ENCODE measurements around the gene BTBD3.
A peak's percentile ranks its signal among the peaks of the same experiment; 100 is the strongest.

The BTBD3 gene

GRCh38 chr20:11912659-11913415 is 4.9 kb upstream of the BTBD3 start:
- H3K27ac ChIP-seq (ENCODE audit: low read depth, low read length) = no peak overlapping the region
- peaks cover under 1 to 12% (median 4%) of the 10 kb centered on the region in 5 donors for H3K4me1 ChIP-seq (ENCODE audit: control insufficient read depth in 5 of 5, insufficient read depth in 5 of 5, low read length in 5 of 5)
- H3K36me3 ChIP-seq (ENCODE audit: control insufficient read depth in 5 of 5, insufficient read depth in 5 of 5, low read length in 5 of 5) = no peaks in the 10 kb centered on the region
- no peaks in the 10 kb centered on the region for H3K9me3 ChIP-seq (ENCODE audit: control insufficient read depth in 5 of 5, low read length in 5 of 5)
- no peaks in the 10 kb centered on the region for H3K27me3 ChIP-seq (ENCODE audit: control insufficient read depth in 5 of 5, insufficient read depth in 4 of 5, low read length in 5 of 5)
- no peak overlapping the region for H3K4me3 ChIP-seq (ENCODE audit: low read depth in 1 of 5, low read length in 5 of 5)
- H3K9ac ChIP-seq (ENCODE audit: low read length in 5 of 5) = no peak overlapping the region

- Histone ChIP-seq H3K36me3 (ENCODE audit: control insufficient read depth in 5 of 5, insufficient read depth in 5 of 5, low read length in 5 of 5) (peaks cover 1 to 12% (median 10%) of the 10 kb centered on the region in 5 donors), H3K9me3 (ENCODE audit: control insufficient read depth in 5 of 5, low read length in 5 of 5) (no peaks in the 10 kb centered on the region), H3K4me1 (ENCODE audit: control insufficient read depth in 5 of 5, insufficient read depth in 5 of 5, low read length in 5 of 5) (peaks cover 9 to 32% (median 18%) of the 10 kb centered on the region in 5 donors), H3K4me3 (ENCODE audit: low read depth in 1 of 5, low read length in 5 of 5) (peak overlapping the region in 4 of 5 donors; percentile 49 to 62 (median 56)), H3K27me3 (ENCODE audit: control insufficient read depth in 5 of 5, insufficient read depth in 4 of 5, low read length in 5 of 5) (no peaks in the 10 kb centered on the region), H3K27ac (ENCODE audit: low read depth, low read length) (peak overlapping the region; percentile 10), H3K9ac (ENCODE audit: low read length in 5 of 5) (peak overlapping the region in 2 of 5 donors; percentile 46 to 48)
Observed at GRCh38 chr20:11918391-11918845, 725 bp downstream of the BTBD3 start.

GRCh38 chr20:11918981-11919380 is 1.3 kb downstream of the BTBD3 start:
- Histone ChIP-seq H3K4me1 (ENCODE audit: control insufficient read depth in 5 of 5, insufficient read depth in 5 of 5, low read length in 5 of 5) (peaks cover 9 to 32% (median 18%) of the 10 kb centered on the region in 5 donors), H3K27me3 (ENCODE audit: control insufficient read depth in 5 of 5, insufficient read depth in 4 of 5, low read length in 5 of 5) (no peaks in the 10 kb centered on the region), H3K27ac (ENCODE audit: low read depth, low read length) (peak overlapping the region; percentile 10), H3K4me3 (ENCODE audit: low read depth in 1 of 5, low read length in 5 of 5) (peak overlapping the region in 3 of 5 donors; percentile 28 to 62 (median 37)), H3K9me3 (ENCODE audit: control insufficient read depth in 5 of 5, low read length in 5 of 5) (no peaks in the 10 kb centered on the region), H3K36me3 (ENCODE audit: control insufficient read depth in 5 of 5, insufficient read depth in 5 of 5, low read length in 5 of 5) (peaks cover 6 to 18% (median 14%) of the 10 kb centered on the region in 5 donors), H3K9ac (ENCODE audit: low read length in 5 of 5) (no peak overlapping the region)

DNA sequence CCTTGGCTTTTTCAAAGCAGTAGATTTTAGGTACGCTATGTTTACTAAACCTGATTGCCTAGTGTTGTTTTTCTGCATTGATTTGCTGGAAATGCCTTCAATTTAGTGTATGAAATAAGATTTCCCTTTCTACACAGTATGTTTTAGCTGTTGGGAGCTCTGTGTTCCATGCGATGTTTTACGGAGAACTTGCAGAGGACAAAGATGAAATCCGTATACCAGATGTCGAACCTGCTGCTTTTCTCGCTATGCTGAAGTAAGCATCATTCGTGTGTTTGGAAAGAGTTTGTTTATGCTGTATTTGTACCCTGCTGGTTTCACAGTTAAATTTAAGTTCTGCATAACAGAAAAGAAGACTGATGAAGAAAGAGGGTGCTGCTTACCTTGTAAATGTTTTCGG is 1.9 kb downstream of the BTBD3 start:
- no peak overlapping the region for H3K9ac ChIP-seq (ENCODE audit: low read length in 5 of 5)
- H3K4me1 ChIP-seq (ENCODE audit: control insufficient read depth in 5 of 5, insufficient read depth in 5 of 5, low read length in 5 of 5) = peaks cover 9 to 32% (median 18%) of the 10 kb centered on the region in 5 donors
- no peak overlapping the region for H3K27ac ChIP-seq (ENCODE audit: low read depth, low read length)
- H3K9me3 ChIP-seq (ENCODE audit: control insufficient read depth in 5 of 5, low read length in 5 of 5) = no peaks in the 10 kb centered on the region
- H3K4me3 ChIP-seq (ENCODE audit: low read depth in 1 of 5, low read length in 5 of 5) = peak overlapping the region in 2 of 5 donors; percentile 37 to 62
- H3K27me3 ChIP-seq (ENCODE audit: control insufficient read depth in 5 of 5, insufficient read depth in 4 of 5, low read length in 5 of 5) = no peaks in the 10 kb centered on the region
- H3K36me3 ChIP-seq (ENCODE audit: control insufficient read depth in 5 of 5, insufficient read depth in 5 of 5, low read length in 5 of 5) = peaks cover 6 to 18% (median 14%) of the 10 kb centered on the region in 5 donors

GRCh38 chr20:11920083-11920482 is 2.4 kb downstream of the BTBD3 start:
- no peaks in the 10 kb centered on the region for H3K27me3 ChIP-seq (ENCODE audit: control insufficient read depth in 5 of 5, insufficient read depth in 4 of 5, low read length in 5 of 5)
- H3K27ac ChIP-seq (ENCODE audit: low read depth, low read length) = no peak overlapping the region
- H3K9me3 ChIP-seq (ENCODE audit: control insufficient read depth in 5 of 5, low read length in 5 of 5) = no peaks in the 10 kb centered on the region
- H3K9ac ChIP-seq (ENCODE audit: low read length in 5 of 5) = no peak overlapping the region
- H3K4me3 ChIP-seq (ENCODE audit: low read depth in 1 of 5, low read length in 5 of 5) = no peak overlapping the region
- H3K36me3 ChIP-seq (ENCODE audit: control insufficient read depth in 5 of 5, insufficient read depth in 5 of 5, low read length in 5 of 5) = peaks cover 6 to 19% (median 14%) of the 10 kb centered on the region in 5 donors
- peaks cover 9 to 32% (median 18%) of the 10 kb centered on the region in 5 donors for H3K4me1 ChIP-seq (ENCODE audit: control insufficient read depth in 5 of 5, insufficient read depth in 5 of 5, low read length in 5 of 5)

- peaks cover 9 to 27% (median 18%) of the 10 kb centered on the region in 5 donors for H3K4me1 ChIP-seq (ENCODE audit: control insufficient read depth in 5 of 5, insufficient read depth in 5 of 5, low read length in 5 of 5)
- no peak overlapping the region for H3K9ac ChIP-seq (ENCODE audit: low read length in 5 of 5)
- H3K36me3 ChIP-seq (ENCODE audit: control insufficient read depth in 5 of 5, insufficient read depth in 5 of 5, low read length in 5 of 5) = peaks cover 6 to 20% (median 16%) of the 10 kb centered on the region in 5 donors
- no peak overlapping the region for H3K27ac ChIP-seq (ENCODE audit: low read depth, low read length)
- no peaks in the 10 kb centered on the region for H3K9me3 ChIP-seq (ENCODE audit: control insufficient read depth in 5 of 5, low read length in 5 of 5)
- H3K27me3 ChIP-seq (ENCODE audit: control insufficient read depth in 5 of 5, insufficient read depth in 4 of 5, low read length in 5 of 5) = no peaks in the 10 kb centered on the region
- H3K4me3 ChIP-seq (ENCODE audit: low read depth in 1 of 5, low read length in 5 of 5) = no peak overlapping the region
Observed at GRCh38 chr20:11921321-11921720, 3.6 kb downstream of the BTBD3 start.

- Histone ChIP-seq H3K27ac (ENCODE audit: low read depth, low read length) (no peak overlapping the region), H3K9me3 (ENCODE audit: control insufficient read depth in 5 of 5, low read length in 5 of 5) (no peaks in the 10 kb centered on the region), H3K9ac (ENCODE audit: low read length in 5 of 5) (no peak overlapping the region), H3K4me1 (ENCODE audit: control insufficient read depth in 5 of 5, insufficient read depth in 5 of 5, low read length in 5 of 5) (peaks cover 9 to 22% (median 16%) of the 10 kb centered on the region in 5 donors), H3K4me3 (ENCODE audit: low read depth in 1 of 5, low read length in 5 of 5) (no peak overlapping the region), H3K27me3 (ENCODE audit: control insufficient read depth in 5 of 5, insufficient read depth in 4 of 5, low read length in 5 of 5) (no peaks in the 10 kb centered on the region), H3K36me3 (ENCODE audit: control insufficient read depth in 5 of 5, insufficient read depth in 5 of 5, low read length in 5 of 5) (peaks cover 6 to 26% (median 20%) of the 10 kb centered on the region in 5 donors)
Observed at GRCh38 chr20:11922561-11922960, 4.9 kb downstream of the BTBD3 start.

DNA sequence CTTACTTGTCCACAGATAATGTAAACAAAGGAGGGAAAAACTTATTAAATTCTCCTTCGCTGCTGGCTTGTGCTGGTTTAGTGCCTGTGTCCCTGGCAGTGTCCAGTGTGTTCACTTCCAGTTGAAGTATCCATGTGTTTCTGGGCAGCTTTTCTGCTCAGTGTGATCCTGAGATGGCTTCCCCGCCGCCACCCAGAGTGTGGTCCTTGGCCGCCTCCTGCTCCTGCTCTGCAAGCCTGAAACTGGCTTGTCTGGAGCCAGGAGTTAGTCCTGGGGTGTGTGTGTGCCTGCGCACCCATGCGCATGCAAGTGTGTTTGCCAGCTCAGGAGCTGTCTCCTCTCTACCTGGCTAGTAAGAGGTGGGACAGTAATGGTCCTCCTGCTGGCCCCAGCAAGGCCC is 7.2 kb downstream of the BTBD3 start:
- Histone ChIP-seq H3K4me3 (ENCODE audit: low read depth in 1 of 5, low read length in 5 of 5) (no peak overlapping the region), H3K36me3 (ENCODE audit: control insufficient read depth in 5 of 5, insufficient read depth in 5 of 5, low read length in 5 of 5) (peaks cover 6 to 32% (median 21%) of the 10 kb centered on the region in 5 donors), H3K4me1 (ENCODE audit: control insufficient read depth in 5 of 5, insufficient read depth in 5 of 5, low read length in 5 of 5) (no peaks in the 10 kb centered on the region), H3K9me3 (ENCODE audit: control insufficient read depth in 5 of 5, low read length in 5 of 5) (no peaks in the 10 kb centered on the region), H3K27me3 (ENCODE audit: control insufficient read depth in 5 of 5, insufficient read depth in 4 of 5, low read length in 5 of 5) (no peaks in the 10 kb centered on the region), H3K27ac (ENCODE audit: low read depth, low read length) (no peak overlapping the region), H3K9ac (ENCODE audit: low read length in 5 of 5) (no peak overlapping the region)

DNA sequence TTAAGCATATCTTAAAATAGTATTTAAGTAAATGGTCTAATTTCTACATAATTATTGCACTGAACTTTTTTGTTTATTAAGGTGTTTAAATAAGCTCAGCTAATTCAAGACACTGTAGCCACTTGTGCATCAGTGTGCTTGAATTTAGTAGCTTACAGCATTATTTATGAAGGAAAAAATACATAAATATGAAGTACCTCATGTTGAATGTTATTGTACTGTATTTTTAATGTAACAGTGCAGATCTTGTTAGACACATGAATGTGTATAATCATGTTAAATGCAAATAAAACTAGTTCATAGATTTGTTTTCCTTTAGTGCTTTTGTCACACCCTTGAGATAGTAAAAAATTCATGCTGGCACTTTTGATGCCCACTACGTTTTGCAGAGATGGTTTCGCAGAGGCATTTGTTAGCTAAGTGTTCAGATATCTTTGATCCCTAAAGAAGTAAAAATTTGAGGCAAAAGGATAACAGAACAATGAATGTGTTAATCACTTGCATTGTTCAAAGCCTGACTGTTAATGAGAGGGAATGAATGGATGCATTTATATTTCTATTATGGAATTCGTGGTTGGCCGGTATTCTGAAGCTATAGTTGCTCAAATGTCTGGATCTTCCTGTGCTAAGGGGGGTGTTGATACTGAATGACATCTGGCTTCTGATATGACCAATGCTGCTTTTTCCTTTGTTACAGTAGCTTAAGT is 8.8 kb downstream of the BTBD3 start:
- peaks cover 6 to 32% (median 21%) of the 10 kb centered on the region in 5 donors for H3K36me3 ChIP-seq (ENCODE audit: control insufficient read depth in 5 of 5, insufficient read depth in 5 of 5, low read length in 5 of 5)
- H3K9me3 ChIP-seq (ENCODE audit: control insufficient read depth in 5 of 5, low read length in 5 of 5) = no peaks in the 10 kb centered on the region
- H3K4me1 ChIP-seq (ENCODE audit: control insufficient read depth in 5 of 5, insufficient read depth in 5 of 5, low read length in 5 of 5) = no peaks in the 10 kb centered on the region
- no peaks in the 10 kb centered on the region for H3K27me3 ChIP-seq (ENCODE audit: control insufficient read depth in 5 of 5, insufficient read depth in 4 of 5, low read length in 5 of 5)
- no peak overlapping the region for H3K9ac ChIP-seq (ENCODE audit: low read length in 5 of 5)
- H3K4me3 ChIP-seq (ENCODE audit: low read depth in 1 of 5, low read length in 5 of 5) = no peak overlapping the region
- H3K27ac ChIP-seq (ENCODE audit: low read depth, low read length) = no peak overlapping the region

GRCh38 chr20:11929947-11930346 is 12.3 kb downstream of the BTBD3 start:
- no peak overlapping the region for H3K27ac ChIP-seq (ENCODE audit: low read depth, low read length)
- no peaks in the 10 kb centered on the region for H3K9me3 ChIP-seq (ENCODE audit: control insufficient read depth in 5 of 5, low read length in 5 of 5)
- H3K9ac ChIP-seq (ENCODE audit: low read length in 5 of 5) = no peak overlapping the region
- H3K4me3 ChIP-seq (ENCODE audit: low read depth in 1 of 5, low read length in 5 of 5) = no peak overlapping the region
- no peaks in the 10 kb centered on the region for H3K27me3 ChIP-seq (ENCODE audit: control insufficient read depth in 5 of 5, insufficient read depth in 4 of 5, low read length in 5 of 5)
- H3K4me1 ChIP-seq (ENCODE audit: control insufficient read depth in 5 of 5, insufficient read depth in 5 of 5, low read length in 5 of 5) = no peaks in the 10 kb centered on the region
- H3K36me3 ChIP-seq (ENCODE audit: control insufficient read depth in 5 of 5, insufficient read depth in 5 of 5, low read length in 5 of 5) = peaks cover 0 to 14% (median 6%) of the 10 kb centered on the region in 5 donors

Data from subcutaneous abdominal adipose tissue (tissue), 5 donors.